CD14-positive monocyte (primary cell): ENCODE data around the gene GLS. TPM values are rescaled to one million over a fixed set of nuclear protein-coding genes. Genes with fewer than 3 reads are reported as not detected.

Source experiments
- DNase-seq, 3 donors: peaks; one replicate each; pipeline ENCODE4 v3.0.0-alpha.2; 2011 to 2022
- H2AFZ ChIP-seq: 2 replicates; pipeline ENCODE4 v1.6.0; 2012; ENCODE audit warnings: mild to moderate bottlenecking, low read depth, low read length, inconsistent platforms; ENCODE audit not compliant: insufficient read depth, poor library complexity, severe bottlenecking
- H3K27ac ChIP-seq, 2 donors: 1 replicate in 1 of 2; 2 replicates in 1 of 2; pipeline ENCODE4 v1.5.1; 2012 to 2013; ENCODE audit warnings: low read length in 2 of 2, control low read depth in 1 of 2, inconsistent platforms in 1 of 2, low read depth in 1 of 2, mild to moderate bottlenecking in 1 of 2
- H3K27me3 ChIP-seq, 2 donors: one replicate each; pipeline versions ENCODE4 v1.6.0 to v1.6.1; 2011 to 2013; ENCODE audit warnings: low read length in 2 of 2; ENCODE audit not compliant: control insufficient read depth in 2 of 2, insufficient read depth in 2 of 2
- H3K36me3 ChIP-seq, 2 donors: replicated peaks in 1 of 2; 1 replicate in 1 of 2; 2 replicates in 1 of 2; pipeline versions ENCODE4 v1.5.1 to v1.6.1; 2012 to 2013; ENCODE audit warnings: low read length in 2 of 2, control low read depth in 1 of 2, inconsistent platforms in 1 of 2, mild to moderate bottlenecking in 1 of 2; ENCODE audit not compliant: insufficient read depth in 2 of 2, control insufficient read depth in 1 of 2
- H3K4me1 ChIP-seq, 2 donors: 1 replicate in 1 of 2; 2 replicates in 1 of 2; pipeline versions ENCODE4 v1.5.1 to v1.6.1; 2012 to 2013; ENCODE audit warnings: low read length in 2 of 2, control low read depth in 1 of 2, inconsistent platforms in 1 of 2, mild to moderate bottlenecking in 1 of 2, moderate library complexity in 1 of 2; ENCODE audit not compliant: insufficient read depth in 2 of 2, control insufficient read depth in 1 of 2
- H3K4me2 ChIP-seq: replicated peaks from 2 replicates; pipeline ENCODE3; 2012; ENCODE audit warnings: low read length, moderate library complexity, mild to moderate bottlenecking; ENCODE audit not compliant: poor library complexity, severe bottlenecking; ENCODE audit errors: extremely low read depth
- H3K4me3 ChIP-seq, 3 experiments: fragments of 200-600 bp in 1 of 3; sonication (generic) in 1 of 3; replicated peaks in 1 of 3; 1 replicate in 2 of 3; 2 replicates in 1 of 3; pipeline ENCODE4 v1.5.1; 2011 to 2013; ENCODE audit warnings: low read length in 3 of 3, mild to moderate bottlenecking in 3 of 3, control low read depth in 2 of 3, low read depth in 2 of 3, inconsistent platforms in 1 of 3, moderate library complexity in 1 of 3
- H3K79me2 ChIP-seq: 2 replicates; pipeline ENCODE4 v1.6.0; 2012; ENCODE audit warnings: mild to moderate bottlenecking, control low read depth, inconsistent platforms, low read length, moderate library complexity; ENCODE audit not compliant: insufficient read depth
- H3K9ac ChIP-seq: 2 replicates; pipeline ENCODE4 v1.6.0; 2017; ENCODE audit warnings: low read length, mild to moderate bottlenecking; ENCODE audit not compliant: insufficient read depth, poor library complexity, severe bottlenecking
- H3K9me3 ChIP-seq, 2 donors: replicated peaks in 1 of 2; 1 replicate in 1 of 2; 2 replicates in 1 of 2; pipeline versions ENCODE4 v1.5.1 to v1.6.1; 2012 to 2013; ENCODE audit warnings: low read length in 2 of 2, control low read depth in 1 of 2; ENCODE audit not compliant: control insufficient read depth in 1 of 2, insufficient read depth in 1 of 2
- H4K20me1 ChIP-seq: 2 replicates; pipeline ENCODE4 v1.6.0; 2012; ENCODE audit warnings: mild to moderate bottlenecking, low read length, control low read depth, moderate library complexity; ENCODE audit not compliant: insufficient read depth
- H3K27ac Mint-ChIP-seq, 7 donors: one replicate each; pipeline ENCODE4 v1.8.0; 2020; ENCODE audit warnings: mild to moderate bottlenecking in 7 of 7, mixed read lengths in 7 of 7, moderate library complexity in 6 of 7, inconsistent platforms in 2 of 7
- H3K27me3 Mint-ChIP-seq, 3 donors: one replicate each; pipeline ENCODE4 v1.8.0; 2021 to 2022; ENCODE audit warnings: low read depth in 3 of 3, mild to moderate bottlenecking in 3 of 3, mixed read lengths in 3 of 3, moderate library complexity in 3 of 3, inconsistent platforms in 1 of 3
- H3K36me3 Mint-ChIP-seq, 2 donors: one replicate each; pipeline ENCODE4 v1.8.0; 2020; ENCODE audit warnings: mixed read lengths in 2 of 2, inconsistent platforms in 1 of 2, mild to moderate bottlenecking in 1 of 2
- H3K4me1 Mint-ChIP-seq: one replicate; pipeline ENCODE4 v1.8.0; 2020; ENCODE audit warnings: mild to moderate bottlenecking, mixed read lengths
- H3K4me3 Mint-ChIP-seq, 2 donors: one replicate each; pipeline ENCODE4 v1.8.0; 2020; ENCODE audit warnings: mild to moderate bottlenecking in 2 of 2, mixed read lengths in 2 of 2, moderate library complexity in 1 of 2
- H3K9me3 Mint-ChIP-seq, 7 donors: one replicate each; pipeline ENCODE4 v1.8.0; 2020 to 2022; ENCODE audit warnings: mixed read lengths in 7 of 7, mild to moderate bottlenecking in 6 of 7, moderate library complexity in 6 of 7, inconsistent platforms in 2 of 7
- CTCF ChIP-seq: fragments of 200-600 bp; IDR thresholded peaks from one replicate; pipeline ENCODE4 v1.8.0; 2022; ENCODE audit warnings: antibody characterized with exemption, mild to moderate bottlenecking
- WGBS: methylation state at CpG from one replicate; pipeline ENCODE4 v1.1.5; 2013; ENCODE audit warnings: missing lambda C conversion rate; ENCODE audit not compliant: insufficient coverage; 5-methylcytosine and 5-hydroxymethylcytosine counted together
- intact Hi-C, 2 donors: fragments of 100-400 bp; cut with micrococcal nuclease; formaldehyde crosslinking; loops; one replicate each; pipeline versions ENCODE4 v1.15.0 to v1.15.1; 2023
- polyA plus RNA-seq, 3 donors: library from polyadenylated mRNA; depleted of rRNA in 1 of 3; unstranded in 2 of 3; stranded (reverse) in 1 of 3; fragments of 300-500 nt in 2 of 3; fragments of >200 nt in 1 of 3; fragmentation: Illumina TruSeq in 2 of 3; gene quantifications; 1 replicate in 2 of 3; 2 replicates in 1 of 3; pipeline ENCODE4 v1.2.3, GENCODE V29; 2012 to 2021

GLS gene
- polyA plus RNA-seq, 3 donors = 6.0 to 29.5 (median 9.0) TPM

GRCh38 chr2:190862571-190862991, 18.0 kb upstream of the GLS start:
- Histone ChIP-seq H3K27me3 (no peaks in the 10 kb centered on the region), H4K20me1 (no peaks in the 10 kb centered on the region), H3K9me3 (no peaks in the 10 kb centered on the region), H3K4me3 (no peak overlapping the region), H2AFZ (no peak overlapping the region), H3K36me3 (no peaks in the 10 kb centered on the region), H3K4me1 (no peaks in the 10 kb centered on the region), H3K27ac (no peak overlapping the region), H3K9ac (no peak overlapping the region), H3K79me2 (no peaks in the 10 kb centered on the region), H3K4me2 (no peak overlapping the region)
- no peaks in the 10 kb centered on the region for H3K4me1 Mint-ChIP-seq
- H3K36me3 Mint-ChIP-seq = no peaks in the 10 kb centered on the region
- peaks cover 0 to 9% (median 3%) of the 10 kb centered on the region in 7 donors for H3K9me3 Mint-ChIP-seq
- DNase-seq = no peak
- no CpG with 5 or more reads among the region's 2 CpGs for WGBS
- intact Hi-C loops = no loop called here
- no peak overlapping the region for H3K27ac Mint-ChIP-seq
- TF ChIP-seq CTCF = no peak
- no peak overlapping the region for H3K4me3 Mint-ChIP-seq
- peaks cover 0 to 4% (median 0%) of the 10 kb centered on the region in 3 donors for H3K27me3 Mint-ChIP-seq

- H3K79me2 ChIP-seq = no peaks in the 10 kb centered on the region
- H3K27ac ChIP-seq = no peak overlapping the region
- H3K4me3 Mint-ChIP-seq = no peak overlapping the region
- H3K27ac Mint-ChIP-seq = no peak overlapping the region
- H3K4me1 Mint-ChIP-seq = no peaks in the 10 kb centered on the region
- intact Hi-C loops = no loop called here
- no peak overlapping the region for H3K4me2 ChIP-seq
- WGBS = no CpG with 5 or more reads among the region's 3 CpGs
- H3K9me3 Mint-ChIP-seq = peaks cover 4 to 12% (median 8%) of the 10 kb centered on the region in 7 donors
- H3K36me3 Mint-ChIP-seq = no peaks in the 10 kb centered on the region
- H3K9ac ChIP-seq = no peak overlapping the region
- H3K4me3 ChIP-seq = no peak overlapping the region
- H3K27me3 Mint-ChIP-seq = peaks cover 0 to 4% (median 0%) of the 10 kb centered on the region in 3 donors
- no peak for DNase-seq
- no peaks in the 10 kb centered on the region for H3K4me1 ChIP-seq
- no peak overlapping the region for H2AFZ ChIP-seq
- peaks cover 0 to 5% of the 10 kb centered on the region in 2 donors for H3K9me3 ChIP-seq
- H3K27me3 ChIP-seq = no peaks in the 10 kb centered on the region
- no peaks in the 10 kb centered on the region for H3K36me3 ChIP-seq
- no peak for TF ChIP-seq CTCF
- H4K20me1 ChIP-seq = no peaks in the 10 kb centered on the region
Observed at GRCh38 chr2:190863946-190864345, 16.7 kb upstream of the GLS start.
